WTC11 (cell line): ENCODE measurements around the gene PTH1R. TPM values are rescaled to one million over a fixed set of nuclear protein-coding genes. Genes with fewer than 3 reads are reported as not detected.

Source experiments
- ATAC-seq: fragments of 200-7000 bp; cut with Tn5 transposase; 2 replicates; pipeline ENCODE4 v1.10.0; 2021; ENCODE audit warnings: mild to moderate bottlenecking, moderate library complexity
- CTCF ChIA-PET: fragments of 300-600 bp; sonication (Branson Sonifier 250); formaldehyde crosslinking; loops from one replicate; lab custom pipeline; 2021; ENCODE audit warnings: antibody characterized with exemption; lab: Charles Lee
- POLR2A ChIA-PET: fragments of 350-600 bp; sonication (Branson Sonifier 250); formaldehyde crosslinking; loops from one replicate; lab custom pipeline; 2021; ENCODE audit warnings: antibody characterized with exemption; lab: Charles Lee
- DNase-seq: peaks from one replicate; pipeline ENCODE4 v3.0.0; 2021; ENCODE audit warnings: low spot score
- H3K27ac Mint-ChIP-seq: 2 replicates; pipeline ENCODE4 v1.8.0; 2021; ENCODE audit warnings: mixed read lengths
- H3K27me3 Mint-ChIP-seq: 2 replicates; pipeline ENCODE4 v1.8.0; 2021; ENCODE audit warnings: low read depth, mild to moderate bottlenecking, moderate library complexity, mixed read lengths
- H3K36me3 Mint-ChIP-seq: 2 replicates; pipeline ENCODE4 v1.8.0; 2021; ENCODE audit warnings: mixed read lengths
- H3K4me1 Mint-ChIP-seq: 2 replicates; pipeline ENCODE4 v1.8.0; 2022; ENCODE audit warnings: mixed read lengths
- H3K4me3 Mint-ChIP-seq: 2 replicates; pipeline ENCODE4 v1.8.0; 2021; ENCODE audit warnings: mild to moderate bottlenecking, moderate library complexity, mixed read lengths
- H3K9me3 Mint-ChIP-seq: 2 replicates; pipeline ENCODE4 v1.8.0; 2021; ENCODE audit warnings: mixed read lengths
- CREM ChIP-seq: sonication (generic); formaldehyde crosslinking; IDR thresholded peaks from 2 replicates; pipeline ENCODE4 v1.8.1; 2022; ENCODE audit warnings: mild to moderate bottlenecking, missing genetic modification reagents, moderate library complexity
- EMX1 ChIP-seq: fragments of 250-450 bp; sonication (Bioruptor Pico); IDR thresholded peaks from 2 replicates; pipeline ENCODE4 v1.8.0; 2021; ENCODE audit warnings: mild to moderate bottlenecking
- ESRRA ChIP-seq: sonication (generic); formaldehyde crosslinking; IDR thresholded peaks from 2 replicates; pipeline ENCODE4 v1.8.1; 2022; ENCODE audit warnings: mild to moderate bottlenecking, missing genetic modification reagents, borderline replicate concordance
- ETV6 ChIP-seq: sonication (generic); formaldehyde crosslinking; IDR thresholded peaks from 2 replicates; pipeline ENCODE4 v1.8.1; 2022; ENCODE audit warnings: mild to moderate bottlenecking, missing genetic modification reagents
- GRHL2 ChIP-seq: fragments of 250-450 bp; sonication (Bioruptor Pico); IDR thresholded peaks from 2 replicates; pipeline ENCODE4 v1.8.0; 2022; ENCODE audit warnings: mild to moderate bottlenecking, moderate library complexity; ENCODE audit not compliant: insufficient replicate concordance, severe bottlenecking
- GTF2I ChIP-seq: fragments of 250-450 bp; sonication (Bioruptor Pico); conservative IDR thresholded peaks from 2 replicates; pipeline ENCODE4 v1.4.0; 2021; ENCODE audit warnings: mild to moderate bottlenecking
- IRF2 ChIP-seq: sonication (generic); formaldehyde crosslinking; IDR thresholded peaks from 2 replicates; pipeline ENCODE4 v1.8.0; 2022; ENCODE audit warnings: low read depth, missing genetic modification reagents, borderline replicate concordance
- MXD4 ChIP-seq: fragments of 250-450 bp; sonication (Bioruptor Pico); IDR thresholded peaks from 2 replicates; pipeline ENCODE4 v1.8.0; 2021; ENCODE audit warnings: mild to moderate bottlenecking, moderate library complexity, borderline replicate concordance
- MYBL2 ChIP-seq: sonication (generic); formaldehyde crosslinking; IDR thresholded peaks from 2 replicates; pipeline ENCODE4 v1.8.1; 2023; ENCODE audit warnings: mild to moderate bottlenecking, moderate library complexity, missing genetic modification reagents
- NR2C2 ChIP-seq: sonication (generic); formaldehyde crosslinking; IDR thresholded peaks from 2 replicates; pipeline ENCODE4 v1.8.0; 2022; ENCODE audit warnings: mild to moderate bottlenecking, missing genetic modification reagents
- PRRX2 ChIP-seq: fragments of 250-450 bp; sonication (Bioruptor Pico); IDR thresholded peaks from 2 replicates; pipeline ENCODE4 v1.8.0; 2021; ENCODE audit warnings: mild to moderate bottlenecking
- SMAD4 ChIP-seq: sonication (generic); formaldehyde crosslinking; IDR thresholded peaks from 2 replicates; pipeline ENCODE4 v1.8.0; 2022; ENCODE audit warnings: mild to moderate bottlenecking, missing genetic modification reagents
- SOX15 ChIP-seq: fragments of 250-450 bp; sonication (Bioruptor Pico); IDR thresholded peaks from 2 replicates; pipeline ENCODE4 v1.9.0; 2021; ENCODE audit warnings: mild to moderate bottlenecking
- ZNF121 ChIP-seq: sonication (generic); formaldehyde crosslinking; IDR thresholded peaks from 2 replicates; pipeline ENCODE4 v1.8.0; 2023; ENCODE audit warnings: missing genetic modification reagents
- ZNF138 ChIP-seq: sonication (generic); formaldehyde crosslinking; conservative IDR thresholded peaks from 2 replicates; pipeline ENCODE4 v1.8.1; 2022; ENCODE audit warnings: mild to moderate bottlenecking, moderate library complexity, missing genetic modification reagents
- ZNF219 ChIP-seq: sonication (generic); formaldehyde crosslinking; IDR thresholded peaks from 2 replicates; pipeline ENCODE4 v1.8.0; 2023; ENCODE audit warnings: missing genetic modification reagents, mild to moderate bottlenecking, borderline replicate concordance
- ZNF317 ChIP-seq: sonication (generic); formaldehyde crosslinking; IDR thresholded peaks from 2 replicates; pipeline ENCODE4 v1.8.1; 2023; ENCODE audit warnings: low read depth, mild to moderate bottlenecking, moderate library complexity, missing genetic modification reagents, borderline replicate concordance
- total RNA-seq: library from RNA; stranded (reverse); gene quantifications from 3 replicates; pipeline ENCODE4 v1.2.3, GENCODE V29; 2021
- TF ChIP-seq, protein P1 (sequence below): sonication (generic); formaldehyde crosslinking; IDR thresholded peaks from 2 replicates; pipeline ENCODE4 v1.8.1; 2022; ENCODE audit warnings: mild to moderate bottlenecking, missing genetic modification reagents, moderate library complexity, borderline replicate concordance
- TF ChIP-seq, protein P2 (sequence below): fragments of 250-450 bp; sonication (Bioruptor Pico); IDR thresholded peaks from 2 replicates; pipeline ENCODE4 v1.9.0; 2021; ENCODE audit warnings: mild to moderate bottlenecking
- TF ChIP-seq, protein P3 (sequence below): sonication (generic); formaldehyde crosslinking; conservative IDR thresholded peaks from 2 replicates; pipeline ENCODE4 v1.8.1; 2022; ENCODE audit warnings: mild to moderate bottlenecking, missing genetic modification reagents
- TF ChIP-seq, protein P4 (sequence below): sonication (generic); formaldehyde crosslinking; IDR thresholded peaks from 2 replicates; pipeline ENCODE4 v1.8.1; 2022; ENCODE audit warnings: mild to moderate bottlenecking, moderate library complexity, missing genetic modification reagents
- TF ChIP-seq, protein P5 (sequence below): sonication (generic); formaldehyde crosslinking; IDR thresholded peaks from 2 replicates; pipeline ENCODE4 v1.8.1; 2023; ENCODE audit warnings: mild to moderate bottlenecking, missing genetic modification reagents
- TF ChIP-seq, protein P6 (sequence below): sonication (generic); formaldehyde crosslinking; IDR thresholded peaks from 2 replicates; pipeline ENCODE4 v1.8.0; 2022; ENCODE audit warnings: mild to moderate bottlenecking, missing genetic modification reagents
- TF ChIP-seq, protein P7 (sequence below): sonication (generic); formaldehyde crosslinking; IDR thresholded peaks from 2 replicates; pipeline ENCODE4 v1.8.0; 2022; ENCODE audit warnings: mild to moderate bottlenecking, missing genetic modification reagents
- TF ChIP-seq, protein P8 (sequence below): sonication (generic); formaldehyde crosslinking; IDR thresholded peaks from 2 replicates; pipeline ENCODE4 v1.8.0; 2022; ENCODE audit warnings: mild to moderate bottlenecking, missing genetic modification reagents

The PTH1R gene
- total RNA-seq, 1 experiment from 2014 or later: 12.0 TPM

DNA sequence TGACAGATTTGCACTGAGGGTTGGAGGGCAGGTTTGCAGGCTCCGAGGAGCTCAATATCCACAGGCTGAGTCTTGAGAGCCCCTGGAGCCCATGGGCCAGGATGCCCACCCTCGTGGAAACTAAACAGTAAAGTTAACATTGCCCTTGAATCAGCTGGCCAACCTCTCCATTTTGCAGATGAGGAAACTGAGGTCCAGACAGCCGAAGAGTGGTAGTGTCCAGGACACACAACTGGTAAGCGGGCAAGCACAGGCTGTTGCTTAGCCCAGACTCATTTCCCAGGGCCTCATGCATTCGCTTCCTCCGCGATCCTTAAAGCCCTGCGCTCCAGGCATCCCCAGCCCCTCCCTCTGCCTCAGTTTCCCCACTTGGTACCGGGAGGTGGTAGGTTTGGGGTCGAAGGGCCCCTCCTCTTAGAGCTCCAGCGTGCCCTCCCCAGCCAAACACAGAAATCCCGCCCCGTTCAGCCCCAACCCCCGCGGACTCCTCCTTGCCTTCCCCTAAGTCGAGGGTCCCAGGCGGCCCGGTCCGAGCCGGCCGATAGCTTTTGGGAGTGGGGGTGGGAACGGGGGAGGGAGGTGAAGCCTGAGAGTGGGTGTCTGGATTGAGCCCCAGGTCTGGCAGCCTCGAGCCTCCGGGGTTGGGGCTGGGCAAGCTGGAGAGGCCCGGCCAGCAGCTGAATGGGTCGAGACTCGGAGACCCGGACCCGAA, 3.5 kb downstream of the PTH1R start (continued):
- TF ChIP-seq, protein P1, sequence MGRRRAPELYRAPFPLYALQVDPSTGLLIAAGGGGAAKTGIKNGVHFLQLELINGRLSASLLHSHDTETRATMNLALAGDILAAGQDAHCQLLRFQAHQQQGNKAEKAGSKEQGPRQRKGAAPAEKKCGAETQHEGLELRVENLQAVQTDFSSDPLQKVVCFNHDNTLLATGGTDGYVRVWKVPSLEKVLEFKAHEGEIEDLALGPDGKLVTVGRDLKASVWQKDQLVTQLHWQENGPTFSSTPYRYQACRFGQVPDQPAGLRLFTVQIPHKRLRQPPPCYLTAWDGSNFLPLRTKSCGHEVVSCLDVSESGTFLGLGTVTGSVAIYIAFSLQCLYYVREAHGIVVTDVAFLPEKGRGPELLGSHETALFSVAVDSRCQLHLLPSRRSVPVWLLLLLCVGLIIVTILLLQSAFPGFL: no peak
- TF ChIP-seq, protein P2, sequence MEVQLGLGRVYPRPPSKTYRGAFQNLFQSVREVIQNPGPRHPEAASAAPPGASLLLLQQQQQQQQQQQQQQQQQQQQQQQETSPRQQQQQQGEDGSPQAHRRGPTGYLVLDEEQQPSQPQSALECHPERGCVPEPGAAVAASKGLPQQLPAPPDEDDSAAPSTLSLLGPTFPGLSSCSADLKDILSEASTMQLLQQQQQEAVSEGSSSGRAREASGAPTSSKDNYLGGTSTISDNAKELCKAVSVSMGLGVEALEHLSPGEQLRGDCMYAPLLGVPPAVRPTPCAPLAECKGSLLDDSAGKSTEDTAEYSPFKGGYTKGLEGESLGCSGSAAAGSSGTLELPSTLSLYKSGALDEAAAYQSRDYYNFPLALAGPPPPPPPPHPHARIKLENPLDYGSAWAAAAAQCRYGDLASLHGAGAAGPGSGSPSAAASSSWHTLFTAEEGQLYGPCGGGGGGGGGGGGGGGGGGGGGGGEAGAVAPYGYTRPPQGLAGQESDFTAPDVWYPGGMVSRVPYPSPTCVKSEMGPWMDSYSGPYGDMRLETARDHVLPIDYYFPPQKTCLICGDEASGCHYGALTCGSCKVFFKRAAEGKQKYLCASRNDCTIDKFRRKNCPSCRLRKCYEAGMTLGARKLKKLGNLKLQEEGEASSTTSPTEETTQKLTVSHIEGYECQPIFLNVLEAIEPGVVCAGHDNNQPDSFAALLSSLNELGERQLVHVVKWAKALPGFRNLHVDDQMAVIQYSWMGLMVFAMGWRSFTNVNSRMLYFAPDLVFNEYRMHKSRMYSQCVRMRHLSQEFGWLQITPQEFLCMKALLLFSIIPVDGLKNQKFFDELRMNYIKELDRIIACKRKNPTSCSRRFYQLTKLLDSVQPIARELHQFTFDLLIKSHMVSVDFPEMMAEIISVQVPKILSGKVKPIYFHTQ (CRISPR knock-in tag): no peak
- TF ChIP-seq, protein P3, sequence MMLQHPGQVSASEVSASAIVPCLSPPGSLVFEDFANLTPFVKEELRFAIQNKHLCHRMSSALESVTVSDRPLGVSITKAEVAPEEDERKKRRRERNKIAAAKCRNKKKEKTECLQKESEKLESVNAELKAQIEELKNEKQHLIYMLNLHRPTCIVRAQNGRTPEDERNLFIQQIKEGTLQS: no peak
- no peak for TF ChIP-seq SMAD4
- TF ChIP-seq ZNF138 (CRISPR knock-in tag): no peak
- TF ChIP-seq EMX1 (CRISPR knock-in tag): no peak
- no peak for TF ChIP-seq NR2C2 (CRISPR knock-in tag)
- TF ChIP-seq, protein P4, sequence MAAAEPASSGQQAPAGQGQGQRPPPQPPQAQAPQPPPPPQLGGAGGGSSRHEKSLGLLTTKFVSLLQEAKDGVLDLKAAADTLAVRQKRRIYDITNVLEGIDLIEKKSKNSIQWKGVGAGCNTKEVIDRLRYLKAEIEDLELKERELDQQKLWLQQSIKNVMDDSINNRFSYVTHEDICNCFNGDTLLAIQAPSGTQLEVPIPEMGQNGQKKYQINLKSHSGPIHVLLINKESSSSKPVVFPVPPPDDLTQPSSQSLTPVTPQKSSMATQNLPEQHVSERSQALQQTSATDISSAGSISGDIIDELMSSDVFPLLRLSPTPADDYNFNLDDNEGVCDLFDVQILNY (CRISPR knock-in tag): no peak

DNA sequence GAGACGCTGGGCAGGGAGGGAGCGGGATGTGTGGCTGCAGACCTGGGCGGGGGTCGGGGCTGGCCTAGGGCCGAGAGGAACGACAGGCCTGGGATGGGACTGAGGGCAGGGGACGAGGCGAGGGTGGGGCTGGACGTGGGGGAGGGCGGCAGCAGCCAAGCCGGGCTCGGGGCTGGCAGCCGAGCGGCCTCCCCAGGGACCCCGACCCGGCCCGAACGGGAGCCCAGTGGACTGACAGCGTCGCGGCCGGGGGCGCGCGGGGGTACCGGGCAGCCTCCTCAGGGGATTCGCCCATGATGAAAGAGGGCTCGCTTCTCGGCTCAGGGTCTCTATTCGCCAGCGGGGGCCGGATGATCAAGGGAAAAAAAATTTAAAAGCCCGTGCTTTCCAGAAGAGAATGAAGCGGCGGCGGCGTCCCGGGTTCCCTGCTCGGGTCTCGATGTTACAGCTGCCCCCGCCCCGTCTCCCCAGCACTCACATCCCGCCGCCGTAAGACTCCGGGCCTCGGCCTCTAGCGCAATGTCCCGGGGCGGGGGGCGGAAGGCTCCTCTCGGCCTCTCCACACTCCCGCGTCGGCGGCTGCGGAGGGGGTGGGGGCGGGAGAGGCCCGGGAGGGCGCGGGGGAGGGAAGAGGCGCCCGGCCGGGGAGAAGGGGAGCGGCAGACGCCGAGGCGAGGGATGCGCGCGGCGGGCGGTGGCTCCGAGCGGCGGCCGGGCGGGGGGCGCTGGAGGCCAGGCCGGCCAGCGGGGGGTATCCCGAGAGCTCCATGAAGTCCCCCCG, 4.3 kb downstream of the PTH1R start:
- H3K27me3 Mint-ChIP-seq: peaks cover 91% of the 10 kb centered on the region
- no peak for TF ChIP-seq CREM (CRISPR knock-in tag)
- no peak for TF ChIP-seq SOX15 (CRISPR knock-in tag)
- TF ChIP-seq IRF2 (CRISPR knock-in tag): no peak
- TF ChIP-seq, protein P5, sequence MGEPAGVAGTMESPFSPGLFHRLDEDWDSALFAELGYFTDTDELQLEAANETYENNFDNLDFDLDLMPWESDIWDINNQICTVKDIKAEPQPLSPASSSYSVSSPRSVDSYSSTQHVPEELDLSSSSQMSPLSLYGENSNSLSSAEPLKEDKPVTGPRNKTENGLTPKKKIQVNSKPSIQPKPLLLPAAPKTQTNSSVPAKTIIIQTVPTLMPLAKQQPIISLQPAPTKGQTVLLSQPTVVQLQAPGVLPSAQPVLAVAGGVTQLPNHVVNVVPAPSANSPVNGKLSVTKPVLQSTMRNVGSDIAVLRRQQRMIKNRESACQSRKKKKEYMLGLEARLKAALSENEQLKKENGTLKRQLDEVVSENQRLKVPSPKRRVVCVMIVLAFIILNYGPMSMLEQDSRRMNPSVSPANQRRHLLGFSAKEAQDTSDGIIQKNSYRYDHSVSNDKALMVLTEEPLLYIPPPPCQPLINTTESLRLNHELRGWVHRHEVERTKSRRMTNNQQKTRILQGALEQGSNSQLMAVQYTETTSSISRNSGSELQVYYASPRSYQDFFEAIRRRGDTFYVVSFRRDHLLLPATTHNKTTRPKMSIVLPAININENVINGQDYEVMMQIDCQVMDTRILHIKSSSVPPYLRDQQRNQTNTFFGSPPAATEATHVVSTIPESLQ (CRISPR knock-in tag): no peak
- TF ChIP-seq ZNF121: no peak
- no peak for TF ChIP-seq GRHL2 (CRISPR knock-in tag)
- TF ChIP-seq PRRX2 (CRISPR knock-in tag): no peak
- TF ChIP-seq MXD4 (CRISPR knock-in tag): no peak
- no peak for TF ChIP-seq ETV6 (CRISPR knock-in tag)
- no peak for TF ChIP-seq ESRRA (CRISPR knock-in tag)
- no peak for TF ChIP-seq ZNF219 (CRISPR knock-in tag)
- TF ChIP-seq, protein P6, sequence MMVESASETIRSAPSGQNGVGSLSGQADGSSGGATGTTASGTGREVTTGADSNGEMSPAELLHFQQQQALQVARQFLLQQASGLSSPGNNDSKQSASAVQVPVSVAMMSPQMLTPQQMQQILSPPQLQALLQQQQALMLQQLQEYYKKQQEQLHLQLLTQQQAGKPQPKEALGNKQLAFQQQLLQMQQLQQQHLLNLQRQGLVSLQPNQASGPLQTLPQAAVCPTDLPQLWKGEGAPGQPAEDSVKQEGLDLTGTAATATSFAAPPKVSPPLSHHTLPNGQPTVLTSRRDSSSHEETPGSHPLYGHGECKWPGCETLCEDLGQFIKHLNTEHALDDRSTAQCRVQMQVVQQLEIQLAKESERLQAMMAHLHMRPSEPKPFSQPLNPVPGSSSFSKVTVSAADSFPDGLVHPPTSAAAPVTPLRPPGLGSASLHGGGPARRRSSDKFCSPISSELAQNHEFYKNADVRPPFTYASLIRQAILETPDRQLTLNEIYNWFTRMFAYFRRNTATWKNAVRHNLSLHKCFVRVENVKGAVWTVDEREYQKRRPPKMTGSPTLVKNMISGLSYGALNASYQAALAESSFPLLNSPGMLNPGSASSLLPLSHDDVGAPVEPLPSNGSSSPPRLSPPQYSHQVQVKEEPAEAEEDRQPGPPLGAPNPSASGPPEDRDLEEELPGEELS: no peak
- no peak for TF ChIP-seq MYBL2 (CRISPR knock-in tag)
- TF ChIP-seq, protein P7, sequence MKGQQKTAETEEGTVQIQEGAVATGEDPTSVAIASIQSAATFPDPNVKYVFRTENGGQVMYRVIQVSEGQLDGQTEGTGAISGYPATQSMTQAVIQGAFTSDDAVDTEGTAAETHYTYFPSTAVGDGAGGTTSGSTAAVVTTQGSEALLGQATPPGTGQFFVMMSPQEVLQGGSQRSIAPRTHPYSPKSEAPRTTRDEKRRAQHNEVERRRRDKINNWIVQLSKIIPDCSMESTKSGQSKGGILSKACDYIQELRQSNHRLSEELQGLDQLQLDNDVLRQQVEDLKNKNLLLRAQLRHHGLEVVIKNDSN (CRISPR knock-in tag): no peak
- TF ChIP-seq, protein P8, sequence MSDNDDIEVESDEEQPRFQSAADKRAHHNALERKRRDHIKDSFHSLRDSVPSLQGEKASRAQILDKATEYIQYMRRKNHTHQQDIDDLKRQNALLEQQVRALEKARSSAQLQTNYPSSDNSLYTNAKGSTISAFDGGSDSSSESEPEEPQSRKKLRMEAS (CRISPR knock-in tag): no peak
- TF ChIP-seq, protein P3: no peak
- no peak for TF ChIP-seq ZNF317 (CRISPR knock-in tag)
- TF ChIP-seq GTF2I (CRISPR knock-in tag): no peak
- H3K36me3 Mint-ChIP-seq: no peaks in the 10 kb centered on the region
- H3K9me3 Mint-ChIP-seq: no peaks in the 10 kb centered on the region
- DNase-seq (peak; percentile 63), ATAC-seq (peak; percentile 49)
- ChIA-PET POLR2A (interaction anchor here (0.6 to 1.5 kb wide), 4 partner anchors 9 to 488 kb away, joined by 3 to 4 read pairs (median 3); no protein-coding TSS in a partner anchor), CTCF (interaction anchor here (0.5 to 3.6 kb wide), 14 partner anchors 10 to 233 kb away, joined by 3 to 27 read pairs (median 4); partner anchors contain the start of gene PRSS50)
- H3K27ac Mint-ChIP-seq: no peak overlapping the region
- H3K4me3 Mint-ChIP-seq: peak overlapping the region; percentile 66
- H3K4me1 Mint-ChIP-seq: peaks cover 21% of the 10 kb centered on the region
